Fibroblast of the aortic adventitia (primary cell): Measurements from ENCODE around the gene MGAT4A. TPM values are rescaled to one million over a fixed set of nuclear protein-coding genes. Genes with fewer than 3 reads are reported as not detected.

ENCODE experiments used
- DNase-seq: peaks from one replicate; pipeline ENCODE4 v3.0.0-alpha.2; 2010; ENCODE audit warnings: low read depth
- H3K4me3 ChIP-seq: 2 replicates; pipeline ENCODE4 v1.5.1; 2011; ENCODE audit warnings: low read depth, mild to moderate bottlenecking, control low read depth, low read length, moderate library complexity
- CTCF ChIP-seq: IDR thresholded peaks from 2 replicates; pipeline ENCODE4 v1.5.1; 2011; ENCODE audit warnings: mild to moderate bottlenecking, low read length, control low read depth, inconsistent platforms; ENCODE audit not compliant: insufficient read depth
- total RNA-seq: library from RNA; depleted of rRNA; stranded (reverse); fragments of >200 nt; gene quantifications from 2 replicates; pipeline ENCODE4 v1.2.3, GENCODE V29; 2012; ENCODE audit warnings: low replicate concordance

The MGAT4A gene
- total RNA-seq, 1 donor: 0.36 TPM

GRCh38 chr2:98769784-98770183 lies 38.9 kb upstream of the MGAT4A start:
- DNase-seq: no peak
- no peak for TF ChIP-seq CTCF
- no peak overlapping the region for H3K4me3 ChIP-seq

- no peak for DNase-seq
- no peak overlapping the region for H3K4me3 ChIP-seq
- no peak for TF ChIP-seq CTCF
Observed at GRCh38 chr2:98769114-98769476, 38.2 kb upstream of the MGAT4A start.

GRCh38 chr2:98768384-98769113 lies 37.6 kb upstream of the MGAT4A start:
- TF ChIP-seq CTCF: no peak
- no peak overlapping the region for H3K4me3 ChIP-seq
- DNase-seq: peak; percentile 10

GRCh38 chr2:98764499-98764898 lies 33.6 kb upstream of the MGAT4A start:
- TF ChIP-seq CTCF: no peak
- DNase-seq: no peak
- H3K4me3 ChIP-seq: no peak overlapping the region

- H3K4me3 ChIP-seq: no peak overlapping the region
- no peak for DNase-seq
- no peak for TF ChIP-seq CTCF
Observed at GRCh38 chr2:98763209-98763951, 32.4 kb upstream of the MGAT4A start.

GRCh38 chr2:98761909-98762308 lies 31.0 kb upstream of the MGAT4A start:
- no peak overlapping the region for H3K4me3 ChIP-seq
- TF ChIP-seq CTCF: no peak
- no peak for DNase-seq
